Hippocampal formation (tissue), 2 donors: ENCODE results near the gene C12orf57.

ENCODE experiments used
- DNase-seq, 2 donors: peaks; one replicate each; lab custom pipeline; 2025; lab: John Stamatoyannopoulos, UW

C12orf57 gene

GRCh38 chr12:6937481-6938352, 6.1 kb upstream of the C12orf57 start:
- peak; percentile 90 to 96 for DNase-seq

- no peak for DNase-seq
Observed at GRCh38 chr12:6938353-6939190, 5.2 kb upstream of the C12orf57 start.

GRCh38 chr12:6939191-6939540, 4.7 kb upstream of the C12orf57 start:
- no peak for DNase-seq

- DNase-seq, result no peak
Observed at GRCh38 chr12:6941267-6941666, 2.6 kb upstream of the C12orf57 start.

- DNase-seq, result no peak
Observed at GRCh38 chr12:6941782-6942181, 2.0 kb upstream of the C12orf57 start.

GRCh38 chr12:6942331-6942665, 1.5 kb upstream of the C12orf57 start:
- DNase-seq, result no peak

GRCh38 chr12:6943389-6943721, 467 bp upstream of the C12orf57 start:
- DNase-seq, result peak; percentile 83 to 89

- peak; percentile 76 to 91 for DNase-seq
Observed at GRCh38 chr12:6944381-6945186, 762 bp downstream of the C12orf57 start.

GRCh38 chr12:6945613-6946012, 1.8 kb downstream of the C12orf57 start:
- no peak for DNase-seq

GRCh38 chr12:6946033-6946919, 2.5 kb downstream of the C12orf57 start:
- DNase-seq, result no peak

- DNase-seq, result no peak
Observed at GRCh38 chr12:6946920-6947374, 3.1 kb downstream of the C12orf57 start.

- DNase-seq, result no peak
Observed at GRCh38 chr12:6947615-6948014, 3.8 kb downstream of the C12orf57 start.

GRCh38 chr12:6948873-6949594, 5.2 kb downstream of the C12orf57 start:
- no peak for DNase-seq

GRCh38 chr12:6950401-6950801, 6.6 kb downstream of the C12orf57 start:
- no peak for DNase-seq

GRCh38 chr12:6950811-6951540, 7.2 kb downstream of the C12orf57 start, which contains the start of gene PTPN6:
Gene PTPN6 (plus strand): TSS chr12:6951356. CDS start chr12:6951513, 157 bp downstream.
- no peak for DNase-seq

- DNase-seq, result no peak
Observed at GRCh38 chr12:6951551-6952120, 7.8 kb downstream of the C12orf57 start.

- DNase-seq, result no peak
Observed at GRCh38 chr12:6952121-6952862, 8.5 kb downstream of the C12orf57 start.

- DNase-seq, result no peak
Observed at GRCh38 chr12:6952863-6953441, 9.1 kb downstream of the C12orf57 start.
